NB4 (cell line): Measurements from ENCODE around the gene SPAG4.

Experiments used
- CTCF ChIP-seq: IDR thresholded peaks from one replicate; pipeline ENCODE4 v1.5.1; 2012; ENCODE audit warnings: low read depth, low read length
- MAX ChIP-seq: IDR thresholded peaks from 2 replicates; pipeline ENCODE4 v1.6.1; 2011; ENCODE audit warnings: low read depth, low read length

- TF ChIP-seq CTCF (no peak), MAX (no peak)
Observed at GRCh38 chr20:35652641-35653429, 37.2 kb downstream of the SPAG4 start.
